ENCODE measurements around the gene EPS8L3. TPM values are rescaled to one million over a fixed set of nuclear protein-coding genes. Genes with fewer than 3 reads are reported as not detected.

Gene EPS8L3
- total RNA-seq, 1 experiment from 2014 or later, result 0.17 TPM

DNA sequence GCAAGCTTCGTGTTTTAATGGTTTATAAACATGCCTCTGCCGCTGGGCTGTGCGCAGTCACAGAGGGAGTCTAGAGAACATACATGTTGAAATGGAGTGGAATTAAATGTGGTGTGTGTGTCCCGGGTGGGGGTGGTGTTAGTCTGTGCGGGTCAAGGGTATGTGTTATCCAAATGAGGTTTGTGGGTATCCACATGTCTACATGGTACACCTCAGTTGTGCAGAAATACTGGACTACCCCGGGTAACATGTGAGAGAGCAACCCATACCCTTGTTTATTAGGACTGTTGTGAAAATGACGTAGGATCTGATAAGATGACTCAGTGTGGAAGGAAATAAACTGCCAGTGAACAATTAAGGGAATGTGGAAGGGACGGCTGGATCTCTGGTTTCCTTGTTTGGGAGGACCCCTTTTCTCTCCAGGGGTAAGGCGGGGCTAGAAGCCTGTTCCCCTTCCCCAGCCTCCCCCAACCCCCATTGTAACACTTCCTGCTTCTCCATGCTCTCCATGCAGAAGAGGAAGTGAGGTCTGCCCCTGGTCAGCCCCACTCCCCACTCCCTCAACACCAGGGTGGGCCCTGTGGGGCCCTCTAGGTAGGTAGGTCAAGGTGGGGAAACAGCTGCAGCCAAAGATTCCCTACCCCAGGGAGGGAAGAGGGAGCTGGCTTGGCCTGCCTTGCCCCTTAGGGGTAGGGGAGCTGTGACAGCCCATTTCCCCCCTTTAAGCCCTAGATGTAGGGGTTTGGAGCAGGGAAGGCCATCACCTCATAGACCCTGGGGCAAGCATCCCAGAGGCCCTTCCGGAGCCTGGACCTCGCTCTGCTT is 690 bp downstream of the EPS8L3 start:
- H3K9me3 Mint-ChIP-seq, result no peaks in the 10 kb centered on the region
- ChIA-PET POLR2A (no interaction called here), CTCF (interaction anchor here (0.7 to 3.7 kb wide), 3 partner anchors 123 to 273 kb away, joined by 3 to 21 read pairs (median 3); no protein-coding TSS in a partner anchor)
- no peak for DNase-seq (ENCODE audit: low spot score)
- ATAC-seq, result no peak
- peaks cover 6% of the 10 kb centered on the region; the same call in 1 of the 2 replicates for H3K4me1 Mint-ChIP-seq
- TF ChIP-seq, protein P1, sequence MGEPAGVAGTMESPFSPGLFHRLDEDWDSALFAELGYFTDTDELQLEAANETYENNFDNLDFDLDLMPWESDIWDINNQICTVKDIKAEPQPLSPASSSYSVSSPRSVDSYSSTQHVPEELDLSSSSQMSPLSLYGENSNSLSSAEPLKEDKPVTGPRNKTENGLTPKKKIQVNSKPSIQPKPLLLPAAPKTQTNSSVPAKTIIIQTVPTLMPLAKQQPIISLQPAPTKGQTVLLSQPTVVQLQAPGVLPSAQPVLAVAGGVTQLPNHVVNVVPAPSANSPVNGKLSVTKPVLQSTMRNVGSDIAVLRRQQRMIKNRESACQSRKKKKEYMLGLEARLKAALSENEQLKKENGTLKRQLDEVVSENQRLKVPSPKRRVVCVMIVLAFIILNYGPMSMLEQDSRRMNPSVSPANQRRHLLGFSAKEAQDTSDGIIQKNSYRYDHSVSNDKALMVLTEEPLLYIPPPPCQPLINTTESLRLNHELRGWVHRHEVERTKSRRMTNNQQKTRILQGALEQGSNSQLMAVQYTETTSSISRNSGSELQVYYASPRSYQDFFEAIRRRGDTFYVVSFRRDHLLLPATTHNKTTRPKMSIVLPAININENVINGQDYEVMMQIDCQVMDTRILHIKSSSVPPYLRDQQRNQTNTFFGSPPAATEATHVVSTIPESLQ (CRISPR knock-in tag; IDR thresholded peaks at IDR 0.05), result no peak
- TF ChIP-seq, protein P2, sequence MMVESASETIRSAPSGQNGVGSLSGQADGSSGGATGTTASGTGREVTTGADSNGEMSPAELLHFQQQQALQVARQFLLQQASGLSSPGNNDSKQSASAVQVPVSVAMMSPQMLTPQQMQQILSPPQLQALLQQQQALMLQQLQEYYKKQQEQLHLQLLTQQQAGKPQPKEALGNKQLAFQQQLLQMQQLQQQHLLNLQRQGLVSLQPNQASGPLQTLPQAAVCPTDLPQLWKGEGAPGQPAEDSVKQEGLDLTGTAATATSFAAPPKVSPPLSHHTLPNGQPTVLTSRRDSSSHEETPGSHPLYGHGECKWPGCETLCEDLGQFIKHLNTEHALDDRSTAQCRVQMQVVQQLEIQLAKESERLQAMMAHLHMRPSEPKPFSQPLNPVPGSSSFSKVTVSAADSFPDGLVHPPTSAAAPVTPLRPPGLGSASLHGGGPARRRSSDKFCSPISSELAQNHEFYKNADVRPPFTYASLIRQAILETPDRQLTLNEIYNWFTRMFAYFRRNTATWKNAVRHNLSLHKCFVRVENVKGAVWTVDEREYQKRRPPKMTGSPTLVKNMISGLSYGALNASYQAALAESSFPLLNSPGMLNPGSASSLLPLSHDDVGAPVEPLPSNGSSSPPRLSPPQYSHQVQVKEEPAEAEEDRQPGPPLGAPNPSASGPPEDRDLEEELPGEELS (CRISPR knock-in tag; IDR thresholded peaks at IDR 0.05), result no peak
- TF ChIP-seq GTF2I (CRISPR knock-in tag; conservative IDR thresholded peaks at IDR 0.05) (no peak), OVOL2 (CRISPR knock-in tag; IDR thresholded peaks at IDR 0.05; ENCODE audit: borderline replicate concordance) (no peak), MYBL2 (CRISPR knock-in tag; IDR thresholded peaks at IDR 0.05) (no peak), TEAD1 (CRISPR knock-in tag; IDR thresholded peaks at IDR 0.05) (no peak), ZNF263 (CRISPR knock-in tag; IDR thresholded peaks at IDR 0.05; ENCODE audit: low read depth) (no peak), TEAD4 (CRISPR knock-in tag; IDR thresholded peaks at IDR 0.05) (no peak), ZBTB21 (CRISPR knock-in tag; IDR thresholded peaks at IDR 0.05; ENCODE audit: borderline replicate concordance) (no peak), ETV6 (CRISPR knock-in tag; IDR thresholded peaks at IDR 0.05) (no peak)
- TF ChIP-seq, protein P3, sequence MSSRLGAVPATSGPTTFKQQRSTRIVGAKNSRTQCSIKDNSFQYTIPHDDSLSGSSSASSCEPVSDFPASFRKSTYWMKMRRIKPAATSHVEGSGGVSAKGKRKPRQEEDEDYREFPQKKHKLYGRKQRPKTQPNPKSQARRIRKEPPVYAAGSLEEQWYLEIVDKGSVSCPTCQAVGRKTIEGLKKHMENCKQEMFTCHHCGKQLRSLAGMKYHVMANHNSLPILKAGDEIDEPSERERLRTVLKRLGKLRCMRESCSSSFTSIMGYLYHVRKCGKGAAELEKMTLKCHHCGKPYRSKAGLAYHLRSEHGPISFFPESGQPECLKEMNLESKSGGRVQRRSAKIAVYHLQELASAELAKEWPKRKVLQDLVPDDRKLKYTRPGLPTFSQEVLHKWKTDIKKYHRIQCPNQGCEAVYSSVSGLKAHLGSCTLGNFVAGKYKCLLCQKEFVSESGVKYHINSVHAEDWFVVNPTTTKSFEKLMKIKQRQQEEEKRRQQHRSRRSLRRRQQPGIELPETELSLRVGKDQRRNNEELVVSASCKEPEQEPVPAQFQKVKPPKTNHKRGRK (CRISPR knock-in tag; IDR thresholded peaks at IDR 0.05; ENCODE audit: borderline replicate concordance), result no peak
- TF ChIP-seq, protein P4, sequence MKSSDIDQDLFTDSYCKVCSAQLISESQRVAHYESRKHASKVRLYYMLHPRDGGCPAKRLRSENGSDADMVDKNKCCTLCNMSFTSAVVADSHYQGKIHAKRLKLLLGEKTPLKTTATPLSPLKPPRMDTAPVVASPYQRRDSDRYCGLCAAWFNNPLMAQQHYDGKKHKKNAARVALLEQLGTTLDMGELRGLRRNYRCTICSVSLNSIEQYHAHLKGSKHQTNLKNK (CRISPR knock-in tag; IDR thresholded peaks at IDR 0.05), result no peak
- TF ChIP-seq, protein P5, sequence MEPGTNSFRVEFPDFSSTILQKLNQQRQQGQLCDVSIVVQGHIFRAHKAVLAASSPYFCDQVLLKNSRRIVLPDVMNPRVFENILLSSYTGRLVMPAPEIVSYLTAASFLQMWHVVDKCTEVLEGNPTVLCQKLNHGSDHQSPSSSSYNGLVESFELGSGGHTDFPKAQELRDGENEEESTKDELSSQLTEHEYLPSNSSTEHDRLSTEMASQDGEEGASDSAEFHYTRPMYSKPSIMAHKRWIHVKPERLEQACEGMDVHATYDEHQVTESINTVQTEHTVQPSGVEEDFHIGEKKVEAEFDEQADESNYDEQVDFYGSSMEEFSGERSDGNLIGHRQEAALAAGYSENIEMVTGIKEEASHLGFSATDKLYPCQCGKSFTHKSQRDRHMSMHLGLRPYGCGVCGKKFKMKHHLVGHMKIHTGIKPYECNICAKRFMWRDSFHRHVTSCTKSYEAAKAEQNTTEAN (CRISPR knock-in tag; IDR thresholded peaks at IDR 0.05), result no peak
- TF ChIP-seq, protein P6, sequence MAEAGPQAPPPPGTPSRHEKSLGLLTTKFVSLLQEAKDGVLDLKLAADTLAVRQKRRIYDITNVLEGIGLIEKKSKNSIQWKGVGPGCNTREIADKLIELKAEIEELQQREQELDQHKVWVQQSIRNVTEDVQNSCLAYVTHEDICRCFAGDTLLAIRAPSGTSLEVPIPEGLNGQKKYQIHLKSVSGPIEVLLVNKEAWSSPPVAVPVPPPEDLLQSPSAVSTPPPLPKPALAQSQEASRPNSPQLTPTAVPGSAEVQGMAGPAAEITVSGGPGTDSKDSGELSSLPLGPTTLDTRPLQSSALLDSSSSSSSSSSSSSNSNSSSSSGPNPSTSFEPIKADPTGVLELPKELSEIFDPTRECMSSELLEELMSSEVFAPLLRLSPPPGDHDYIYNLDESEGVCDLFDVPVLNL (CRISPR knock-in tag; IDR thresholded peaks at IDR 0.05; ENCODE audit: borderline replicate concordance, low read depth), result no peak
- TF ChIP-seq, protein P7, sequence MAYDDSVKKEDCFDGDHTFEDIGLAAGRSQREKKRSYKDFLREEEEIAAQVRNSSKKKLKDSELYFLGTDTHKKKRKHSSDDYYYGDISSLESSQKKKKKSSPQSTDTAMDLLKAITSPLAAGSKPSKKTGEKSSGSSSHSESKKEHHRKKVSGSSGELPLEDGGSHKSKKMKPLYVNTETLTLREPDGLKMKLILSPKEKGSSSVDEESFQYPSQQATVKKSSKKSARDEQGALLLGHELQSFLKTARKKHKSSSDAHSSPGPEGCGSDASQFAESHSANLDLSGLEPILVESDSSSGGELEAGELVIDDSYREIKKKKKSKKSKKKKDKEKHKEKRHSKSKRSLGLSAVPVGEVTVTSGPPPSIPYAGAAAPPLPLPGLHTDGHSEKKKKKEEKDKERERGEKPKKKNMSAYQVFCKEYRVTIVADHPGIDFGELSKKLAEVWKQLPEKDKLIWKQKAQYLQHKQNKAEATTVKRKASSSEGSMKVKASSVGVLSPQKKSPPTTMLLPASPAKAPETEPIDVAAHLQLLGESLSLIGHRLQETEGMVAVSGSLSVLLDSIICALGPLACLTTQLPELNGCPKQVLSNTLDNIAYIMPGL (CRISPR knock-in tag; IDR thresholded peaks at IDR 0.05), result no peak
- TF ChIP-seq, protein P8, sequence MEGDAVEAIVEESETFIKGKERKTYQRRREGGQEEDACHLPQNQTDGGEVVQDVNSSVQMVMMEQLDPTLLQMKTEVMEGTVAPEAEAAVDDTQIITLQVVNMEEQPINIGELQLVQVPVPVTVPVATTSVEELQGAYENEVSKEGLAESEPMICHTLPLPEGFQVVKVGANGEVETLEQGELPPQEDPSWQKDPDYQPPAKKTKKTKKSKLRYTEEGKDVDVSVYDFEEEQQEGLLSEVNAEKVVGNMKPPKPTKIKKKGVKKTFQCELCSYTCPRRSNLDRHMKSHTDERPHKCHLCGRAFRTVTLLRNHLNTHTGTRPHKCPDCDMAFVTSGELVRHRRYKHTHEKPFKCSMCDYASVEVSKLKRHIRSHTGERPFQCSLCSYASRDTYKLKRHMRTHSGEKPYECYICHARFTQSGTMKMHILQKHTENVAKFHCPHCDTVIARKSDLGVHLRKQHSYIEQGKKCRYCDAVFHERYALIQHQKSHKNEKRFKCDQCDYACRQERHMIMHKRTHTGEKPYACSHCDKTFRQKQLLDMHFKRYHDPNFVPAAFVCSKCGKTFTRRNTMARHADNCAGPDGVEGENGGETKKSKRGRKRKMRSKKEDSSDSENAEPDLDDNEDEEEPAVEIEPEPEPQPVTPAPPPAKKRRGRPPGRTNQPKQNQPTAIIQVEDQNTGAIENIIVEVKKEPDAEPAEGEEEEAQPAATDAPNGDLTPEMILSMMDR (IDR thresholded peaks at IDR 0.05), result no peak
- TF ChIP-seq, protein P9, sequence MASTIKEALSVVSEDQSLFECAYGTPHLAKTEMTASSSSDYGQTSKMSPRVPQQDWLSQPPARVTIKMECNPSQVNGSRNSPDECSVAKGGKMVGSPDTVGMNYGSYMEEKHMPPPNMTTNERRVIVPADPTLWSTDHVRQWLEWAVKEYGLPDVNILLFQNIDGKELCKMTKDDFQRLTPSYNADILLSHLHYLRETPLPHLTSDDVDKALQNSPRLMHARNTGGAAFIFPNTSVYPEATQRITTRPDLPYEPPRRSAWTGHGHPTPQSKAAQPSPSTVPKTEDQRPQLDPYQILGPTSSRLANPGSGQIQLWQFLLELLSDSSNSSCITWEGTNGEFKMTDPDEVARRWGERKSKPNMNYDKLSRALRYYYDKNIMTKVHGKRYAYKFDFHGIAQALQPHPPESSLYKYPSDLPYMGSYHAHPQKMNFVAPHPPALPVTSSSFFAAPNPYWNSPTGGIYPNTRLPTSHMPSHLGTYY (CRISPR knock-in tag; IDR thresholded peaks at IDR 0.05), result no peak
- no peak overlapping the region for H3K27ac Mint-ChIP-seq
- no peaks in the 10 kb centered on the region; the same call in 1 of the 2 replicates for H3K27me3 Mint-ChIP-seq (ENCODE audit: low read depth)
- H3K36me3 Mint-ChIP-seq, result no peaks in the 10 kb centered on the region
- no peak overlapping the region for H3K4me3 Mint-ChIP-seq
